Measurements from ENCODE around the gene KCNS1. TPM values are rescaled to one million over a fixed set of nuclear protein-coding genes. Genes with fewer than 3 reads are reported as not detected.
A peak's percentile ranks its signal among the peaks of the same experiment; 100 is the strongest.

Gene KCNS1
- total RNA-seq, 1 donor from 2014 or later, result 2.2 TPM

DNA sequence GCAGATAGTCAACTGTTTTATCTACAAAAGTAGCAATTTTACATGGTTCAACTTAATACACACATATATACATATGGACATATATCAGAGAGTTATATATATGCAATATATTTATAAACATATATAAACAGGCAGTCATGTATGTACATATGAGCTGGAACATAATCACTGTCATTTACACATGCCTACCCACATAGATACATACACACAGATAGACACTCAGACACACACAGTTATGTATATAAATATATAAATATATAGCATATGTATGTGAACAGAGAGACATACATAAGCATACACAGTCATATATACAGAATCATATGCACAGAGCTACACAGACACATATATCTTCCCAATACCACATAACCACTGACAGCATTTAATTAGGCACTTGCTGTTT lies 11.8 kb upstream of the KCNS1 start:
- Mint-ChIP-seq H3K4me1 (ENCODE audit: low read depth, unreplicated experiment) (no peaks in the 10 kb centered on the region), H3K4me3 (ENCODE audit: unreplicated experiment) (no peak overlapping the region), H3K9me3 (ENCODE audit: unreplicated experiment) (no peaks in the 10 kb centered on the region), H3K27me3 (ENCODE audit: low read depth, unreplicated experiment) (peaks cover 21% of the 10 kb centered on the region), H3K36me3 (ENCODE audit: low read depth, unreplicated experiment) (no peaks in the 10 kb centered on the region), H3K27ac (ENCODE audit: unreplicated experiment) (no peak overlapping the region)
- H3K36me3 ChIP-seq (ENCODE audit: insufficient read depth, low read length), result no peaks in the 10 kb centered on the region
- TF ChIP-seq, protein P1, sequence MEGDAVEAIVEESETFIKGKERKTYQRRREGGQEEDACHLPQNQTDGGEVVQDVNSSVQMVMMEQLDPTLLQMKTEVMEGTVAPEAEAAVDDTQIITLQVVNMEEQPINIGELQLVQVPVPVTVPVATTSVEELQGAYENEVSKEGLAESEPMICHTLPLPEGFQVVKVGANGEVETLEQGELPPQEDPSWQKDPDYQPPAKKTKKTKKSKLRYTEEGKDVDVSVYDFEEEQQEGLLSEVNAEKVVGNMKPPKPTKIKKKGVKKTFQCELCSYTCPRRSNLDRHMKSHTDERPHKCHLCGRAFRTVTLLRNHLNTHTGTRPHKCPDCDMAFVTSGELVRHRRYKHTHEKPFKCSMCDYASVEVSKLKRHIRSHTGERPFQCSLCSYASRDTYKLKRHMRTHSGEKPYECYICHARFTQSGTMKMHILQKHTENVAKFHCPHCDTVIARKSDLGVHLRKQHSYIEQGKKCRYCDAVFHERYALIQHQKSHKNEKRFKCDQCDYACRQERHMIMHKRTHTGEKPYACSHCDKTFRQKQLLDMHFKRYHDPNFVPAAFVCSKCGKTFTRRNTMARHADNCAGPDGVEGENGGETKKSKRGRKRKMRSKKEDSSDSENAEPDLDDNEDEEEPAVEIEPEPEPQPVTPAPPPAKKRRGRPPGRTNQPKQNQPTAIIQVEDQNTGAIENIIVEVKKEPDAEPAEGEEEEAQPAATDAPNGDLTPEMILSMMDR (IDR thresholded peaks at IDR 0.05; ENCODE audit: insufficient read depth, low read depth, low read length), result no peak
- TF ChIP-seq EZH2 (IDR thresholded peaks at IDR 0.05; ENCODE audit: insufficient read depth, low read length), result no peak
- peaks cover 15% of the 10 kb centered on the region for H3K27me3 ChIP-seq (ENCODE audit: insufficient read depth, low read length)
- H4K20me1 ChIP-seq (ENCODE audit: insufficient read depth, low read length), result no peaks in the 10 kb centered on the region
- H3K9ac ChIP-seq (ENCODE audit: low read length), result no peak overlapping the region
- H3K4me3 ChIP-seq (ENCODE audit: insufficient read depth, low read depth, low read length), result no peak overlapping the region
- H2AFZ ChIP-seq (ENCODE audit: low read depth, low read length), result no peak overlapping the region
- no peaks in the 10 kb centered on the region for H3K79me2 ChIP-seq (ENCODE audit: insufficient read depth, low read length)
- no peaks in the 10 kb centered on the region for H3K4me1 ChIP-seq (ENCODE audit: insufficient read depth, low read length)
- DNase-seq (ENCODE audit: low read depth) (no peak), FAIRE-seq (no peak)
- H3K9me3 ChIP-seq (ENCODE audit: insufficient read depth, low read depth, low read length), result no peaks in the 10 kb centered on the region
- H3K4me2 ChIP-seq (ENCODE audit: low read length), result no peak overlapping the region
- no peak overlapping the region for H3K27ac ChIP-seq (ENCODE audit: low read depth, low read length)

DNA sequence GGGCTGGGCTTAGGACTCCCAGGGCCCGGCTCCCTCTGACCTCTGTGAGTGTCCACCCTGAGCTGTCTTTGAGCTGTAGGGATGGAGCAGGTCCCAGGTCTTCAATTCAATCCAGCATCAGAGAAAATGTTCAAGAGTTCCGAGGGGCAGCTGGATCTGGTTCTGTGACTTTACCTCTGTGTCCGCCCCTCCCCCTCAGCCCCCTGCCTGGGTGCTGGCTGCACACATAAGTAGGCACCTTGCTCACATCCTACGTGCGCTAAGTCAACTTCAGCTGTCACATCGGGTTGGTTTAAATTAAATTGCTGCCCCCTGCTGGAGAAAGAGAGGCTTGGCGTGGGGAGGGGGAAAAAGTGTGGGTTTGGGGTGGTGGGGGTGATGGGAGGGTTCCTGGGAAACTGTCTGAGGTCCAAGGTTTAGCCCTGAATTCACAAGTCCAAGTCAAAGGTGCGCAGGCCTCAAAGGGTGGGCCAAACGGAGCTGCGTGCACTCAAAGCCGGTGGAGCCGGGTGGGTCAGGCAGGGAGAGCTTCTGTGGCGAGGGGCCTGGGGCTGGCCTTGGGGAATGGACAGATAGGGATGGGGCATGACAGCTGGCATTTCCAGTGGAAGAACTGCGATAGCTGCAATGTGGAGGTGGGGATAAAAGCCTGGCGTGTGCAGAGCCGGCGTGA lies 11.0 kb upstream of the KCNS1 start:
- Mint-ChIP-seq H3K9me3 (ENCODE audit: unreplicated experiment) (no peaks in the 10 kb centered on the region), H3K36me3 (ENCODE audit: low read depth, unreplicated experiment) (no peaks in the 10 kb centered on the region), H3K4me3 (ENCODE audit: unreplicated experiment) (no peak overlapping the region), H3K27me3 (ENCODE audit: low read depth, unreplicated experiment) (peaks cover 21% of the 10 kb centered on the region), H3K27ac (ENCODE audit: unreplicated experiment) (no peak overlapping the region), H3K4me1 (ENCODE audit: low read depth, unreplicated experiment) (no peaks in the 10 kb centered on the region)
- no peak overlapping the region for H3K27ac ChIP-seq (ENCODE audit: low read depth, low read length)
- TF ChIP-seq, protein P1 (IDR thresholded peaks at IDR 0.05; ENCODE audit: insufficient read depth, low read depth, low read length), result peak; percentile 25
- no peak for TF ChIP-seq EZH2 (IDR thresholded peaks at IDR 0.05; ENCODE audit: insufficient read depth, low read length)
- no peak overlapping the region for H2AFZ ChIP-seq (ENCODE audit: low read depth, low read length)
- no peaks in the 10 kb centered on the region for H3K36me3 ChIP-seq (ENCODE audit: insufficient read depth, low read length)
- H3K4me2 ChIP-seq (ENCODE audit: low read length), result no peak overlapping the region
- H3K9me3 ChIP-seq (ENCODE audit: insufficient read depth, low read depth, low read length), result no peaks in the 10 kb centered on the region
- H4K20me1 ChIP-seq (ENCODE audit: insufficient read depth, low read length), result no peaks in the 10 kb centered on the region
- no peak overlapping the region for H3K9ac ChIP-seq (ENCODE audit: low read length)
- FAIRE-seq (no peak), DNase-seq (ENCODE audit: low read depth) (no peak)
- H3K27me3 ChIP-seq (ENCODE audit: insufficient read depth, low read length), result peaks cover 15% of the 10 kb centered on the region
- no peaks in the 10 kb centered on the region for H3K4me1 ChIP-seq (ENCODE audit: insufficient read depth, low read length)
- no peaks in the 10 kb centered on the region for H3K79me2 ChIP-seq (ENCODE audit: insufficient read depth, low read length)
- no peak overlapping the region for H3K4me3 ChIP-seq (ENCODE audit: insufficient read depth, low read depth, low read length)

DNA sequence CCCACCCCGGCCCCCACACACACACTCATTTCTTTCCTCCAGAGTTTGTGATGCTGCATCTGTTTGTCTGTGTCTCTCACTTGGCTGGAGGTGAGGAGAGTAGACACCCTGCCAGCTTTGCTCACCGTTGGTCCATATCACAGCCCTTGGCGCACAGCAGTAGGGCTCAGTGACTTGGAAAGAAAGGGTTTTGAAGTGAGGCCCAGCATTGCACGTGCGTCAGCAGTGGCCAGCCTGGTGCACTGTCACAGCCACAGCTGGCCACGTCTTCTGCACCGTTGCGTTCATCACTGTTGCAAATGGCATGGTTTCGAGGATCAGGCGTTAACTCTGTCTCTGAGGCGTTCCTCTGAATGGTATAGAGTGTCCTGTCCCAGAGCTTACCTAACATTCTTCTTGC lies 10.4 kb upstream of the KCNS1 start:
- Mint-ChIP-seq H3K4me3 (ENCODE audit: unreplicated experiment) (no peak overlapping the region), H3K27ac (ENCODE audit: unreplicated experiment) (no peak overlapping the region), H3K36me3 (ENCODE audit: low read depth, unreplicated experiment) (no peaks in the 10 kb centered on the region), H3K4me1 (ENCODE audit: low read depth, unreplicated experiment) (no peaks in the 10 kb centered on the region), H3K27me3 (ENCODE audit: low read depth, unreplicated experiment) (peaks cover 21% of the 10 kb centered on the region), H3K9me3 (ENCODE audit: unreplicated experiment) (no peaks in the 10 kb centered on the region)
- H3K4me1 ChIP-seq (ENCODE audit: insufficient read depth, low read length), result no peaks in the 10 kb centered on the region
- no peaks in the 10 kb centered on the region for H3K79me2 ChIP-seq (ENCODE audit: insufficient read depth, low read length)
- H3K4me3 ChIP-seq (ENCODE audit: insufficient read depth, low read depth, low read length), result no peak overlapping the region
- no peak overlapping the region for H2AFZ ChIP-seq (ENCODE audit: low read depth, low read length)
- no peak overlapping the region for H3K27ac ChIP-seq (ENCODE audit: low read depth, low read length)
- no peak for TF ChIP-seq EZH2 (IDR thresholded peaks at IDR 0.05; ENCODE audit: insufficient read depth, low read length)
- TF ChIP-seq, protein P1 (IDR thresholded peaks at IDR 0.05; ENCODE audit: insufficient read depth, low read depth, low read length), result no peak
- no peak overlapping the region for H3K9ac ChIP-seq (ENCODE audit: low read length)
- H3K4me2 ChIP-seq (ENCODE audit: low read length), result no peak overlapping the region
- H3K9me3 ChIP-seq (ENCODE audit: insufficient read depth, low read depth, low read length), result no peaks in the 10 kb centered on the region
- no peak for FAIRE-seq
- H3K36me3 ChIP-seq (ENCODE audit: insufficient read depth, low read length), result no peaks in the 10 kb centered on the region
- no peak for DNase-seq (ENCODE audit: low read depth)
- peaks cover 15% of the 10 kb centered on the region for H3K27me3 ChIP-seq (ENCODE audit: insufficient read depth, low read length)
- H4K20me1 ChIP-seq (ENCODE audit: insufficient read depth, low read length), result no peaks in the 10 kb centered on the region
